Glutamatergic neuron (in vitro differentiated cells): ENCODE results near the gene STXBP5. TPM values are rescaled to one million over a fixed set of nuclear protein-coding genes. Genes with fewer than 3 reads are reported as not detected.

ENCODE experiments used
- DNase-seq: peaks from one replicate; pipeline ENCODE4 v3.0.0; 2022
- H3K27ac Mint-ChIP-seq: one replicate; pipeline ENCODE4 v1.8.0; 2020; ENCODE audit warnings: mild to moderate bottlenecking, mixed read lengths, inconsistent platforms; ENCODE audit not compliant: unreplicated experiment
- H3K27me3 Mint-ChIP-seq: one replicate; pipeline ENCODE4 v1.8.0; 2020; ENCODE audit warnings: mild to moderate bottlenecking, moderate library complexity, mixed read lengths, inconsistent platforms; ENCODE audit not compliant: unreplicated experiment
- H3K36me3 Mint-ChIP-seq: one replicate; pipeline ENCODE4 v1.8.0; 2020; ENCODE audit warnings: mild to moderate bottlenecking, mixed read lengths, inconsistent platforms; ENCODE audit not compliant: unreplicated experiment
- H3K4me1 Mint-ChIP-seq: one replicate; pipeline ENCODE4 v1.8.0; 2020; ENCODE audit warnings: mild to moderate bottlenecking, low read depth, mixed read lengths, inconsistent platforms; ENCODE audit not compliant: unreplicated experiment
- H3K4me3 Mint-ChIP-seq: one replicate; pipeline ENCODE4 v1.8.0; 2020; ENCODE audit warnings: mild to moderate bottlenecking, mixed read lengths, inconsistent platforms; ENCODE audit not compliant: unreplicated experiment
- H3K9me3 Mint-ChIP-seq: one replicate; pipeline ENCODE4 v1.8.0; 2020; ENCODE audit warnings: mild to moderate bottlenecking, moderate library complexity, mixed read lengths, inconsistent platforms; ENCODE audit not compliant: unreplicated experiment
- total RNA-seq: library from RNA; stranded (reverse); fragmentation: NEBNext Ultra II Directional; extraction: Animal tissue kit (Norgen Biotek cat#: 25700); gene quantifications from one replicate; pipeline ENCODE4 v1.2.1, GENCODE V29; 2021; ENCODE audit not compliant: unreplicated experiment
- TF ChIP-seq, protein P1 (sequence below): fragments of 200-600 bp; sonication (generic); IDR thresholded peaks from one replicate; pipeline ENCODE4 v1.5.0; 2021; ENCODE audit not compliant: partially characterized antibody, unreplicated experiment

The STXBP5 gene
- total RNA-seq, 1 donor from 2014 or later: 14.6 TPM

DNA sequence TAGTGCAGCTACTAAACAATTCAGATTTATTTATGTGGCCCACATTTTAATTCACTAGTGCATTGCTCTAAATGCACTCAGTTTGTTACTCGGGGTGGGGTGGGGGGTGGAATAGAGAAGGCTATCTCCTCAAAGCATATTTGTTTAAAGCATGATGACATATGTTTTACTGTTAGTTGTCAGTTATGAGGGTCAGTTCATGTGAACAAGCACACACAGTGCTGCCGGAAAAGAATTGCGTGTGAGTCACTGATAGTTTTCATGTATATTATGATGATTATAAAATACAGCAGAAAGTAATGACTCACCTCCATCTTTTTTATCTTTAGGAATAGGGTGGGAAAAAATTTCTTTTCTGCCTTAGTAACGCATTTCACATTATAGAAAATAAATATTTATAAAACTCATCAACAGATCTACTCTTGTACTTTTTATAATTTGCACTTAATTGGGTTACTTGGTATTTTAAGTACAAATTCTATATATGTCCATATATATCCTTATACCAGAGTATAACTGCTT lies 42.2 kb upstream of the STXBP5 start:
- H3K4me3 Mint-ChIP-seq: no peak overlapping the region
- H3K4me1 Mint-ChIP-seq: no peaks in the 10 kb centered on the region

DNA sequence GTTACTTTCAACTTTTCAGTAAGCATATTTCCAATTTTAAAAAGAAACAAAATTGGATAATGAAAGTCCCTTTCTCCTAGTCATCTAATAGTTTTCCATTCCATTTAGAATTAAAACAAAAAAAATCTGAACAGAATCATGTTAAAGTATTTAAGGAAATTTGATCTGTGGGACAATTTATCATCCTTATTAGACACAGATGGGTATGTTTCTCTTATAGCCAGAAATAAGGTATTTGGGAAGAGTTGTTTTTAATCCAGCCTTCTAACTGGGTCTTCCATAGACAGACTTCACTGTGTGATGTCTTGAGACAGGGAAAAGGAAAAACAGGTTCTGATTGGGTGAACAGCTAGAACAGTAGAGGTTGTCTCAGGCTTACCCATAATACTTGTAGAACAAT lies 39.5 kb upstream of the STXBP5 start:
- TF ChIP-seq, protein P1, sequence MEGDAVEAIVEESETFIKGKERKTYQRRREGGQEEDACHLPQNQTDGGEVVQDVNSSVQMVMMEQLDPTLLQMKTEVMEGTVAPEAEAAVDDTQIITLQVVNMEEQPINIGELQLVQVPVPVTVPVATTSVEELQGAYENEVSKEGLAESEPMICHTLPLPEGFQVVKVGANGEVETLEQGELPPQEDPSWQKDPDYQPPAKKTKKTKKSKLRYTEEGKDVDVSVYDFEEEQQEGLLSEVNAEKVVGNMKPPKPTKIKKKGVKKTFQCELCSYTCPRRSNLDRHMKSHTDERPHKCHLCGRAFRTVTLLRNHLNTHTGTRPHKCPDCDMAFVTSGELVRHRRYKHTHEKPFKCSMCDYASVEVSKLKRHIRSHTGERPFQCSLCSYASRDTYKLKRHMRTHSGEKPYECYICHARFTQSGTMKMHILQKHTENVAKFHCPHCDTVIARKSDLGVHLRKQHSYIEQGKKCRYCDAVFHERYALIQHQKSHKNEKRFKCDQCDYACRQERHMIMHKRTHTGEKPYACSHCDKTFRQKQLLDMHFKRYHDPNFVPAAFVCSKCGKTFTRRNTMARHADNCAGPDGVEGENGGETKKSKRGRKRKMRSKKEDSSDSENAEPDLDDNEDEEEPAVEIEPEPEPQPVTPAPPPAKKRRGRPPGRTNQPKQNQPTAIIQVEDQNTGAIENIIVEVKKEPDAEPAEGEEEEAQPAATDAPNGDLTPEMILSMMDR: no peak
- no peak overlapping the region for H3K27ac Mint-ChIP-seq
- H3K4me1 Mint-ChIP-seq: no peaks in the 10 kb centered on the region
- no peak overlapping the region for H3K4me3 Mint-ChIP-seq
- H3K27me3 Mint-ChIP-seq: no peaks in the 10 kb centered on the region
- DNase-seq: no peak
- no peaks in the 10 kb centered on the region for H3K9me3 Mint-ChIP-seq
- H3K36me3 Mint-ChIP-seq: no peaks in the 10 kb centered on the region

More for the DNA sequence above, 42.2 kb upstream of the STXBP5 start:
- Mint-ChIP-seq H3K9me3 (no peaks in the 10 kb centered on the region), H3K36me3 (no peaks in the 10 kb centered on the region), H3K27ac (no peak overlapping the region), H3K27me3 (no peaks in the 10 kb centered on the region)
- DNase-seq: no peak
- TF ChIP-seq, protein P1: no peak

GRCh38 chr6:147166360-147166944 lies 37.8 kb upstream of the STXBP5 start:
- H3K4me1 Mint-ChIP-seq: no peaks in the 10 kb centered on the region
- no peaks in the 10 kb centered on the region for H3K36me3 Mint-ChIP-seq
- TF ChIP-seq, protein P1: no peak
- no peaks in the 10 kb centered on the region for H3K27me3 Mint-ChIP-seq
- DNase-seq: no peak
- no peak overlapping the region for H3K4me3 Mint-ChIP-seq
- no peak overlapping the region for H3K27ac Mint-ChIP-seq
- no peaks in the 10 kb centered on the region for H3K9me3 Mint-ChIP-seq

GRCh38 chr6:147166992-147167391 lies 37.2 kb upstream of the STXBP5 start:
- no peak overlapping the region for H3K4me3 Mint-ChIP-seq
- TF ChIP-seq, protein P1: no peak
- H3K27me3 Mint-ChIP-seq: no peaks in the 10 kb centered on the region
- no peaks in the 10 kb centered on the region for H3K36me3 Mint-ChIP-seq
- DNase-seq: no peak
- H3K9me3 Mint-ChIP-seq: no peaks in the 10 kb centered on the region
- no peak overlapping the region for H3K27ac Mint-ChIP-seq
- no peaks in the 10 kb centered on the region for H3K4me1 Mint-ChIP-seq

- TF ChIP-seq, protein P1: no peak
- Mint-ChIP-seq H3K4me1 (no peaks in the 10 kb centered on the region), H3K4me3 (no peak overlapping the region), H3K27ac (no peak overlapping the region), H3K27me3 (no peaks in the 10 kb centered on the region), H3K9me3 (no peaks in the 10 kb centered on the region), H3K36me3 (no peaks in the 10 kb centered on the region)
- no peak for DNase-seq
These were observed 36.4 kb upstream of the STXBP5 start for GRCh38 chr6:147167576-147168461.
